Progenitor cell of endocrine pancreas (in vitro differentiated cells): Measurements from ENCODE around the gene DDX41. TPM values are rescaled to one million over a fixed set of nuclear protein-coding genes. Genes with fewer than 3 reads are reported as not detected.

Experiments
- DNase-seq: peaks from one replicate; pipeline ENCODE4 v3.0.0; 2021; ENCODE audit warnings: low spot score; ENCODE audit not compliant: unreplicated experiment
- H3K27ac Mint-ChIP-seq: 2 replicates; pipeline ENCODE4 v1.8.0; 2021; ENCODE audit warnings: mild to moderate bottlenecking, moderate library complexity, mixed read lengths
- H3K27me3 Mint-ChIP-seq: 2 replicates; pipeline ENCODE4 v1.8.0; 2021; ENCODE audit warnings: mixed read lengths
- H3K36me3 Mint-ChIP-seq: 2 replicates; pipeline ENCODE4 v1.8.0; 2022; ENCODE audit warnings: mixed read lengths; ENCODE audit not compliant: insufficient read depth
- H3K4me1 Mint-ChIP-seq: 2 replicates; pipeline ENCODE4 v1.8.0; 2021; ENCODE audit warnings: low read depth, mixed read lengths
- H3K4me3 Mint-ChIP-seq: 2 replicates; pipeline ENCODE4 v1.8.0; 2021; ENCODE audit warnings: low read depth, mild to moderate bottlenecking, moderate library complexity, mixed read lengths
- H3K9me3 Mint-ChIP-seq: 2 replicates; pipeline ENCODE4 v1.8.0; 2021; ENCODE audit warnings: low read depth, mixed read lengths
- total RNA-seq: library from RNA; stranded (reverse); gene quantifications from 2 replicates; pipeline ENCODE4 v1.2.1, GENCODE V29; 2021
- TF ChIP-seq, protein P1 (sequence below): fragments of 200-600 bp; sonication (generic); IDR thresholded peaks from one replicate; pipeline ENCODE4 v1.5.0; 2021; ENCODE audit warnings: antibody characterized with exemption, mild to moderate bottlenecking; ENCODE audit not compliant: unreplicated experiment

Gene DDX41
- total RNA-seq, 1 donor from 2014 or later, result 93.1 TPM

DNA sequence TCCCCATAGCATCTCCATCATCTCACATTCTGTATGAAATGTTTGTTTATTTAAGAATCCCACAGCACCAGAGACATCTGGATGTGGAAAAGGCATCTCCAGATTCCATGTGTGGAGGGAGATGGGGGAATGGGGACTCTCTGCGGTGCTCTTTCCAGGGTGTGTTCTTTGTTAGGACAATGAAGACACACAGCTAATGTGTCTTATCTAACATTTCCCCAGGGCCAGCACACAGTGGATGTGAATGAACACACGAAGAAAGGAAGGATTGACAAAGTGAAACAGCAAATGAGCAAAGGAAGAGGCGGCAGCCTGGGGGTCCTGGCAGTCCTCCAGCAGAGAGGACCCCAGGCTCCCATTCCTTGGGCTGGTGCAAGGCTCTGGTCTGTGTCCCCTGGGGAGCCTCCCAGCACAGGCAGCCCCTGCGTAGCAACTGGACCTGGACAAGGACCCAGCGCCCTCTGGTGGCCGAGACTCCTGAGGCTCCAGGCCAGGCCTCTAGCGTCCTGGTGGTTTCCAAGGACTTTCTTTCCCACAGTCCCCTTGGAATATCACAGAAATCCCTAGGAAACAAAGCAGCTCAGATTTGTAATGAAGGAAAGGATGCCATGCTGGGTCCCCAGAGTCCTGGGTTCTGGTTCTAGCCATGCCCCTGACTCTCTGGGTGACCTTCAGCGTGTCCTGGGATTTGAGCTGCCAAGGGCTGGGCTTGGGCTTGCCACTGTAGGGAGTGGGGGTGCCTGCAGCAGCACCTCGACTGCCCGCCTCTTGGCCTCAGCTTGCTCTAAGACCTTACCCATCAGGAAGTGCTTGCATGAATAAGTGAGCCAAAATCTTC, 15.9 kb downstream of the DDX41 start:
- Mint-ChIP-seq H3K4me3 (no peak overlapping the region), H3K36me3 (no peaks in the 10 kb centered on the region), H3K4me1 (peaks cover 13% of the 10 kb centered on the region), H3K9me3 (no peaks in the 10 kb centered on the region), H3K27ac (no peak overlapping the region), H3K27me3 (peaks cover 28% of the 10 kb centered on the region)
- DNase-seq, result peak; percentile 88
- TF ChIP-seq, protein P1, sequence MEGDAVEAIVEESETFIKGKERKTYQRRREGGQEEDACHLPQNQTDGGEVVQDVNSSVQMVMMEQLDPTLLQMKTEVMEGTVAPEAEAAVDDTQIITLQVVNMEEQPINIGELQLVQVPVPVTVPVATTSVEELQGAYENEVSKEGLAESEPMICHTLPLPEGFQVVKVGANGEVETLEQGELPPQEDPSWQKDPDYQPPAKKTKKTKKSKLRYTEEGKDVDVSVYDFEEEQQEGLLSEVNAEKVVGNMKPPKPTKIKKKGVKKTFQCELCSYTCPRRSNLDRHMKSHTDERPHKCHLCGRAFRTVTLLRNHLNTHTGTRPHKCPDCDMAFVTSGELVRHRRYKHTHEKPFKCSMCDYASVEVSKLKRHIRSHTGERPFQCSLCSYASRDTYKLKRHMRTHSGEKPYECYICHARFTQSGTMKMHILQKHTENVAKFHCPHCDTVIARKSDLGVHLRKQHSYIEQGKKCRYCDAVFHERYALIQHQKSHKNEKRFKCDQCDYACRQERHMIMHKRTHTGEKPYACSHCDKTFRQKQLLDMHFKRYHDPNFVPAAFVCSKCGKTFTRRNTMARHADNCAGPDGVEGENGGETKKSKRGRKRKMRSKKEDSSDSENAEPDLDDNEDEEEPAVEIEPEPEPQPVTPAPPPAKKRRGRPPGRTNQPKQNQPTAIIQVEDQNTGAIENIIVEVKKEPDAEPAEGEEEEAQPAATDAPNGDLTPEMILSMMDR, result peak; percentile 95

DNA sequence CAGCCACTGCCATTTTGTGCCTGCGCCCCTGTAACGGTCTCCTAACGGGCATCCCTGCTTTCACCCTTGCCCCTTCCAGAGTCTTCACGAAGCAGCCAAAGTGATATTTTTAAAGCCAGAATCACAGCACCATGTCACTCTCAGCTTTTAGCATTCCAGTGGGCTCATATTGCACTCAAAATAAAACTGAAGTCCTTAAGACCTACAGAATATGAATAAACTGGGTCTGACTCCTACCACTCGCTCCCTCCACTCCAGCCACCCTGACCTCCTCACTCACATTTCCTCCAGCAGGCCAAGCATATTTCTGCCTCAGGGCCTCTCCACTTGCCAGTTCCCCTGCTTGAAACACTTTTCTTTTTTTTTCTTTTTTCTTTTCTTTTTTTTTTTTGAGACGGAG, 16.9 kb downstream of the DDX41 start:
- H3K4me1 Mint-ChIP-seq, result peaks cover 13% of the 10 kb centered on the region
- H3K4me3 Mint-ChIP-seq, result no peak overlapping the region
- TF ChIP-seq, protein P1, result no peak
- no peak overlapping the region for H3K27ac Mint-ChIP-seq
- no peak for DNase-seq
- no peaks in the 10 kb centered on the region for H3K9me3 Mint-ChIP-seq
- peaks cover 28% of the 10 kb centered on the region for H3K27me3 Mint-ChIP-seq
- no peaks in the 10 kb centered on the region for H3K36me3 Mint-ChIP-seq

DNA sequence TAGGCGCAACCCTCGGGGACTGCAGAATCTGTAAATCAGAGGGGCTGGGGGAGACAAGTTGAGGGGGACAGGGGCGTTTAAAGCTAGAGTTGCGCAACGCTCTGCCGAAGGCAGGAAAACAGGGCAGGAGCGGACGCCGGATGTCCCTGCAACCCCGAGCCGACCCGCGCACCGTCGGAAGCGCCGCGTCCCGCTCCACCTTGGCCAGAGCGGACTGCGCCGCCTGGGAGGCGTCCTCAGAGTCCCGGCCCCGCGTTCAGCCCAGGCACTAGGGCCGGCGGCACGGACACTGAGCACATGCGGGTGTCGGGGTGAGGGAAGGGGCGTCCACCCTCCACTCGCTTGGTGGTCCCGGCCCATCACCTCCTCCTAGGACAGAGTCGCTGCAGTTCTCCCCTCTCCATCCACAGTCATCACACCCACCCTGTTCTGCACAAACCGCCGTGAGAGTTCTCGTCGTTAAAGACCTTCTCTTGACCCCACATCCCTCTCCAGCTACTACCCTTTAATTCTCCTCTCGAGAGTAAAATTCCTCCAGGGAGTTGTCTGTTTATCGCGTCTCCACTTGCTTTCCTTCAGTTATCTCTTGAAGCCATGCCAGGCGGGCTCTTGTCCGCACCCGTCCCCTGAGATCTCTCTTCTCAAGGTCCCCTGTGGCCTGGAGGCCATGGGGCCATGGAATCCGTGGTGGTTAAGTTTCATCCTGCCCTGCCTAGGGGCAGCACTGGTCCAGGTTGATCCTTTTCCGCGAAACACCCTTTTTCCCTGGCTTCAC, 18.6 kb downstream of the DDX41 start:
- H3K4me1 Mint-ChIP-seq, result peaks cover 13% of the 10 kb centered on the region
- H3K27me3 Mint-ChIP-seq, result peaks cover 28% of the 10 kb centered on the region
- DNase-seq, result no peak

DNA sequence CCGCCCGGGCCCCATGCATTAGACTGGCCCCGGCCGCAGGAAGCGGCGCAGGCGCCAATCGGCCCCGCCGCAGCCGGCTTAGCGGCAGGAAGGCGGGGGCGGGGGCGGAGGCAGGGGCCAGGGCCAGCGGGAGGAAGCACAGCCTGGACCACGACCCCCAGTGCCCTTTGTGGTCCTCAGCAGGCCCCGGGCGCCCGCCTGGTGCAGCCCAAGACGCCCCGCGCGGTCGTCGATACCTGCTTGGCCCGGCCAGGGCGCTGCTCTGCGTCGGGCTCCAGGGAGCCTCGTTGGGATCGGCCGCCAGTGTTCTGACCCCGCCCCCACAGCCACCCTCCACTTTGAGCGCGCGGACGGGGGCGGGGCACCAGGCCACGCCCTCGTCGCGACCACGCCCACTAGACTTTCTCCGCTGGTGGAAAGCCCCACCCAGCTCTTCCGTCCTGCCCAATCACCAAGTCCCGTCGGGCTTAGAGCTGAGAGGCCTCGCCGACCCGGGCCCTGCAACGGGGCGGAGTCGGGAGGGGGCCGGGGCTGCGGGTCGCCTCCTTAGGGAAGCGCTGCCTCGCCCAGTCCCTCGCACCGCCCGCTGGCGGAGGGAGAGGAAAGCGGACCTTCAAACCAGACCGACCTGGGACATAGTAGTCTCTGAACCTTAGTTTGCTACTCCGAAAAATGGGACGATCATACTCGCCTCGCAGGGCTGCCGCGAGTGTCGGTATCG, 19.3 kb downstream of the DDX41 start, which contains the start of gene PDLIM7:
PDLIM7 (minus strand) TSS at position 313 of the 721 bp plus-strand sequence. CDS start 1,092 bp downstream, outside the sequence.
- Mint-ChIP-seq H3K27ac (peak within 1 kb of the TSS; percentile 95), H3K9me3 (no peaks in the 10 kb centered on the region), H3K4me3 (peak within 1 kb of the TSS; percentile 76), H3K36me3 (peaks cover 5% of the 10 kb centered on the region), H3K27me3 (peaks cover 28% of the 10 kb centered on the region), H3K4me1 (peaks cover 16% of the 10 kb centered on the region)
- TF ChIP-seq, protein P1, result peak; percentile 18
- DNase-seq, result peak; percentile 97

More for the DNA sequence above, 18.6 kb downstream of the DDX41 start:
- peak overlapping the region; percentile 79 for H3K27ac Mint-ChIP-seq
- H3K36me3 Mint-ChIP-seq, result no peaks in the 10 kb centered on the region
- H3K4me3 Mint-ChIP-seq, result peak overlapping the region; percentile 67
- H3K9me3 Mint-ChIP-seq, result no peaks in the 10 kb centered on the region
- TF ChIP-seq, protein P1, result no peak
